ENCODE measurements around the gene LPGAT1. TPM values are rescaled to one million over a fixed set of nuclear protein-coding genes. Genes with fewer than 3 reads are reported as not detected.

LPGAT1 gene
- total RNA-seq, 2 donors from 2014 or later: 29.6 to 81.7 TPM

DNA sequence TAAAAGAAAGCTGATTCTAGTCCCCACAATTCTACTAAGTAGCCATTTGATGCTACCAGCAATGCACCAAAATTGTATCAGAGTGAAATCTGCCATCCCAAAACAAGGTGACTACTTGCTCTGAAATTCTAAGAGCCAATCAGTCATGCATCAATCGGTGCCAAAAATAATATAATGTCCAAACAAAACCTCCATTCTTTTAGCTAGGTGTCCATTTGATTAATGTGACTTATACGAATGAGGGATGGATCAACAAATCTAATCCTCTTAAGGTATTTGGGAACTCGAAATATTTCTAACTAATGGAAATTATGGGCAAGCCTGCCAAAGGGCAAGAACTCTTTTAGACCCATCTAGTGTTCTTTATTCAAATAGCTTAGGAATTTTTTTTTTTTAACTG is 88.8 kb downstream of the LPGAT1 start:
- H3K9me3 ChIP-seq: no peaks in the 10 kb centered on the region
- no peaks in the 10 kb centered on the region for H3K36me3 ChIP-seq
- no peak overlapping the region for H3K27ac ChIP-seq
- intact Hi-C loops (cut with DNase I): no loop called here
- no peaks in the 10 kb centered on the region for H3K4me1 ChIP-seq (replicated peaks)
- DNase-seq (ENCODE audit: low spot score): no peak
- no peaks in the 10 kb centered on the region for H3K27me3 ChIP-seq (replicated peaks; ENCODE audit: insufficient read depth)
- no peak overlapping the region for H3K4me3 ChIP-seq
- WGBS: 61% methylated on average over 3 of the region's 3 CpGs
- TF ChIP-seq, protein P1, sequence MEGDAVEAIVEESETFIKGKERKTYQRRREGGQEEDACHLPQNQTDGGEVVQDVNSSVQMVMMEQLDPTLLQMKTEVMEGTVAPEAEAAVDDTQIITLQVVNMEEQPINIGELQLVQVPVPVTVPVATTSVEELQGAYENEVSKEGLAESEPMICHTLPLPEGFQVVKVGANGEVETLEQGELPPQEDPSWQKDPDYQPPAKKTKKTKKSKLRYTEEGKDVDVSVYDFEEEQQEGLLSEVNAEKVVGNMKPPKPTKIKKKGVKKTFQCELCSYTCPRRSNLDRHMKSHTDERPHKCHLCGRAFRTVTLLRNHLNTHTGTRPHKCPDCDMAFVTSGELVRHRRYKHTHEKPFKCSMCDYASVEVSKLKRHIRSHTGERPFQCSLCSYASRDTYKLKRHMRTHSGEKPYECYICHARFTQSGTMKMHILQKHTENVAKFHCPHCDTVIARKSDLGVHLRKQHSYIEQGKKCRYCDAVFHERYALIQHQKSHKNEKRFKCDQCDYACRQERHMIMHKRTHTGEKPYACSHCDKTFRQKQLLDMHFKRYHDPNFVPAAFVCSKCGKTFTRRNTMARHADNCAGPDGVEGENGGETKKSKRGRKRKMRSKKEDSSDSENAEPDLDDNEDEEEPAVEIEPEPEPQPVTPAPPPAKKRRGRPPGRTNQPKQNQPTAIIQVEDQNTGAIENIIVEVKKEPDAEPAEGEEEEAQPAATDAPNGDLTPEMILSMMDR (IDR thresholded peaks at IDR 0.05): no peak
- TF ChIP-seq POLR2A (IDR thresholded peaks at IDR 0.05): no peak
- TF ChIP-seq POLR2AphosphoS5 (IDR thresholded peaks at IDR 0.05): no peak

DNA sequence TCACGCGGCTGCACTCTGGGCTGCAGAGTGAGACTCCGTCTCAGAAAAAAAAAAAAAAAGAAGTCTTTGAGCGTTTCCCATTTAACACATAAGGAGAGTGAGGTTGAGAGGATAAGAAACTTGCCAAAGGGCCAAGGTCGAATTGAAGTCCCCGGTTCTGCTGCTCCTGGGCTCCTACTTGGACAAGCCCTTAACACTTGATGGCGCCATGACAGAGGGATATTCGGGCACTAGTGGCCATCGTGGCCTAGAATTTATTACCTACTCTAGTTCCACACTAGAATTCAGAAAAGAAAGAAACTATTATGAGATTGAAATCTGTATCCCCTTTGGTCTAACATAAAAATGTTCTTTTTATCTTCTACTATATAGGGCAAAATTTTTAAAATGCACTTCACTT is 89.4 kb downstream of the LPGAT1 start:
- no peak overlapping the region for H3K4me3 ChIP-seq
- no peaks in the 10 kb centered on the region for H3K27me3 ChIP-seq (replicated peaks; ENCODE audit: insufficient read depth)
- intact Hi-C loops (cut with DNase I): no loop called here
- H3K9me3 ChIP-seq: no peaks in the 10 kb centered on the region
- no peak overlapping the region for H3K27ac ChIP-seq
- no peak for DNase-seq (ENCODE audit: low spot score)
- TF ChIP-seq POLR2AphosphoS5 (IDR thresholded peaks at IDR 0.05): no peak
- TF ChIP-seq, protein P1 (IDR thresholded peaks at IDR 0.05): no peak
- TF ChIP-seq POLR2A (IDR thresholded peaks at IDR 0.05): no peak
- WGBS: 72% methylated on average over 9 of the region's 9 CpGs
- H3K4me1 ChIP-seq (replicated peaks): no peaks in the 10 kb centered on the region
- H3K36me3 ChIP-seq: no peaks in the 10 kb centered on the region

DNA sequence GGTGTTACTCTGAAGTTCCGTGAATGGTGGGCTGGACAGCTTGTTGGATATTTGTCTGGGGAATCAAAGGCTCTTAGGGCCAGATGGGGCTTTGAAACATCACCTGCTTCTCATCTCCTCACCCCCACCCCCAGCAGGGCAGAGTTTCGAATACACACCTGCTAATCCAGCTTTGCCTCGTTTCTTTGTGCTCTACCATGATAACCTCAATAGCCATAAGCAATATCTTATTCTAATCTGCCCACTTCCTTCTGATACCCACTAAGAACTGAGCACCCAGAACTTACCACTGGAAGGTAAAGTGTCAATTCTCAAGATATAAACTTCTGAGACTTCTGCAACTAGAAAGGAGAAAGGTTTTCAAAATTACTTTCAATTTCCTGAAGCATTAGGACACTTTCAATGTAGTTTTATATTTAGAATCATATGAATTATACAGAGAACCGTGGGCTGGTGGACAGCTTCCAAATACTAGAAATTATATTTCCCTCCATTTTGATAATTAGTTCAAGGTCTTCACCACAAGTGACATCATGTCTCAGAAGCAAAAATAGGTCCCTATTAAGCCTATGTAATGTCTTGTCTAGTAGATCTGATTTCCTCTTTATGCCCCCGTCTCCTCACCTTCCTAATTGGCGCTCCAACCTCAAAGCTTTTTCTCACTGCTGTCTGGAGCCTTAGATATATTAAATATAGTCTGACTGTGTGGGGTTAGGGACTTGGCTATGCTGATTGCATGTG is 90.7 kb downstream of the LPGAT1 start:
- H3K4me1 ChIP-seq (replicated peaks): no peaks in the 10 kb centered on the region
- H3K27me3 ChIP-seq (replicated peaks; ENCODE audit: insufficient read depth): no peaks in the 10 kb centered on the region
- intact Hi-C loops (cut with DNase I): no loop called here
- no peak overlapping the region for H3K4me3 ChIP-seq
- H3K9me3 ChIP-seq: no peaks in the 10 kb centered on the region
- H3K27ac ChIP-seq: no peak overlapping the region
- DNase-seq (ENCODE audit: low spot score): no peak
- TF ChIP-seq, protein P1 (IDR thresholded peaks at IDR 0.05): no peak
- no peak for TF ChIP-seq POLR2AphosphoS5 (IDR thresholded peaks at IDR 0.05)
- no peaks in the 10 kb centered on the region for H3K36me3 ChIP-seq
- WGBS: 78% methylated on average over 6 of the region's 6 CpGs

DNA sequence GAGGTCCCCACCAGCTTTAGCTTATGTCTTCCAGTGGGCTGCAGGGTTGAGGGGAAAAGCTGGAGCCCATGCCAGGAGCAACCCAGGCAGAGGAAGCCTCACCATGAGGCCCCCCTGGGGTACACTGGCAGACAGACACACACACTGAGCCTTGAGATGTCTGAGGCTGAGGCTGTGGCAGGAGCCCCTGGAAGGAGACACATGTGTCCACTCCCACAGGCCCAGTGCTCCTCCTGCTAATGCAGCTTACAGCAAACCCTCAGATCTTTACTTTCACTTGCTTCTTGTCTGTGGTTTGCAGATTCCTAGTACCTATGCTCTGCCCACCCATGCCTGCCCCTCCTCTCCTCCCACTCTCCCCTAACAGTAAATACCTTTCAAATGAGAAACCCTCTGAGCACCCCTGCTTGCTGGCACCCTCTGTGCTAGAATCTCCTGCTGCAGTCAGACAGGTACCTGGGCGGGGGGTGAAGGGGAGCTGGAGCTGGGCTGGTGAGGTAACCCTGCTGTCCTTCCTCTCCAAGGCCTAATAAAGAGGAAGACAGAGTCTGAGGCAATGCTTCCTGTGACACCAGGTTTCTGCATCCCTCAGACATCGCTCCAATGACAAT is 91.8 kb downstream of the LPGAT1 start:
- H3K27ac ChIP-seq: no peak overlapping the region
- no peaks in the 10 kb centered on the region for H3K27me3 ChIP-seq (replicated peaks; ENCODE audit: insufficient read depth)
- no peaks in the 10 kb centered on the region for H3K36me3 ChIP-seq
- 40% methylated on average over 2 of the region's 2 CpGs for WGBS
- no peak for TF ChIP-seq POLR2AphosphoS5 (IDR thresholded peaks at IDR 0.05)
- no peak for TF ChIP-seq POLR2A (IDR thresholded peaks at IDR 0.05)
- TF ChIP-seq, protein P1 (IDR thresholded peaks at IDR 0.05): no peak
- H3K4me1 ChIP-seq (replicated peaks): no peaks in the 10 kb centered on the region
- intact Hi-C loops (cut with DNase I): no loop called here
- DNase-seq (ENCODE audit: low spot score): no peak
- no peaks in the 10 kb centered on the region for H3K9me3 ChIP-seq
- no peak overlapping the region for H3K4me3 ChIP-seq
